Smooth muscle cell of the brain vasculature (primary cell): ENCODE measurements around the gene GFM2.
"Not testable (repeated sequence)": the region's sequence is repeated elsewhere in the genome, so short reads cannot be mapped to it uniquely, and the experiment has no call there.

Experiments used
- DNase-seq: peaks from one replicate; pipeline ENCODE4 v3.0.0-alpha.2; 2012; ENCODE audit warnings: low read depth, low spot score

GFM2 gene

GRCh38 chr5:74766849-74767578 is at the start of gene GFM2, which contains the start of gene NSA2:
Gene GFM2 (minus strand): TSS chr5:74767117. CDS start chr5:74763742, 3,375 bp downstream.
Gene NSA2 (plus strand): TSS chr5:74767249. CDS start chr5:74767361, 112 bp downstream.
- peak; percentile 85 for DNase-seq

- DNase-seq, result no peak
Measured at GRCh38 chr5:74810915-74811314, 44.0 kb upstream of the GFM2 start.

GRCh38 chr5:74801941-74802340 is 35.0 kb upstream of the GFM2 start:
- DNase-seq, result no peak

GRCh38 chr5:74801197-74801596 is 34.3 kb upstream of the GFM2 start:
- no peak for DNase-seq

- no peak for DNase-seq
Measured at GRCh38 chr5:74798977-74799911, 32.3 kb upstream of the GFM2 start.

- not testable (repeated sequence) for DNase-seq
Measured at GRCh38 chr5:74791669-74792068, 24.8 kb upstream of the GFM2 start.

- DNase-seq, result no peak
Measured at GRCh38 chr5:74787424-74787823, 20.5 kb upstream of the GFM2 start.

GRCh38 chr5:74786851-74787250 is 19.9 kb upstream of the GFM2 start:
- DNase-seq, result no peak

- DNase-seq, result no peak
Measured at GRCh38 chr5:74778609-74779008, 11.7 kb upstream of the GFM2 start.

GRCh38 chr5:74772359-74772758 is 5.4 kb upstream of the GFM2 start:
- no peak for DNase-seq

GRCh38 chr5:74767579-74767913 is 629 bp upstream of the GFM2 start:
- DNase-seq, result no peak

GRCh38 chr5:74766418-74766848 is 484 bp downstream of the GFM2 start:
- peak; percentile 1 for DNase-seq

GRCh38 chr5:74765929-74766328 is 988 bp downstream of the GFM2 start:
- no peak for DNase-seq

GRCh38 chr5:74765201-74765600 is 1.7 kb downstream of the GFM2 start:
- DNase-seq, result no peak

GRCh38 chr5:74763504-74763903 is 3.4 kb downstream of the GFM2 start:
- no peak for DNase-seq

GRCh38 chr5:74762599-74762998 is 4.3 kb downstream of the GFM2 start:
- no peak for DNase-seq

- DNase-seq, result no peak
Measured at GRCh38 chr5:74761241-74761640, 5.7 kb downstream of the GFM2 start.

- not testable (repeated sequence) for DNase-seq
Measured at GRCh38 chr5:74748742-74749141, 18.2 kb downstream of the GFM2 start.

- DNase-seq, result no peak
Measured at GRCh38 chr5:74738406-74738805, 28.5 kb downstream of the GFM2 start.

- DNase-seq, result no peak
Measured at GRCh38 chr5:74736759-74737158, 30.2 kb downstream of the GFM2 start.

- DNase-seq, result no peak
Measured at GRCh38 chr5:74725331-74725730, 41.6 kb downstream of the GFM2 start.

- no peak for DNase-seq
Measured at GRCh38 chr5:74722271-74722670, 44.6 kb downstream of the GFM2 start.

GRCh38 chr5:74717596-74717995 is 49.3 kb downstream of the GFM2 start:
- no peak for DNase-seq
